GM18868 (cell line): ENCODE results near the gene PON1.

ENCODE experiments used
- ATAC-seq: cut with Tn5 transposase; IDR thresholded peaks from one replicate; pipeline ENCODE4 v1.9.1; 2021; ENCODE audit warnings: mild to moderate bottlenecking, moderate library complexity; ENCODE audit not compliant: unreplicated experiment

PON1 gene

GRCh38 chr7:95324431-95324830 is at the start of gene PON1:
Gene PON1, minus strand, starts transcription at chr7:95324532. Its CDS starts 57 bp downstream, at chr7:95324475.
- peak; percentile 58 for ATAC-seq

- ATAC-seq = no peak
Observed at GRCh38 chr7:95373323-95373722, 49.0 kb upstream of the PON1 start.

- no peak for ATAC-seq
Observed at GRCh38 chr7:95368235-95368634, 43.9 kb upstream of the PON1 start.

GRCh38 chr7:95367606-95368005 is 43.3 kb upstream of the PON1 start:
- ATAC-seq = no peak

GRCh38 chr7:95365151-95365550 is 40.8 kb upstream of the PON1 start:
- ATAC-seq = peak; percentile 72

GRCh38 chr7:95357623-95358022 is 33.3 kb upstream of the PON1 start:
- ATAC-seq = no peak

GRCh38 chr7:95342642-95343307 is 18.4 kb upstream of the PON1 start:
- no peak for ATAC-seq

GRCh38 chr7:95342029-95342428 is 17.7 kb upstream of the PON1 start:
- ATAC-seq = no peak

GRCh38 chr7:95340491-95340890 is 16.2 kb upstream of the PON1 start:
- peak; percentile 89 for ATAC-seq

GRCh38 chr7:95338832-95339231 is 14.5 kb upstream of the PON1 start:
- ATAC-seq = no peak

- ATAC-seq = no peak
Observed at GRCh38 chr7:95335093-95335492, 10.8 kb upstream of the PON1 start.

- no peak for ATAC-seq
Observed at GRCh38 chr7:95334447-95334846, 10.1 kb upstream of the PON1 start.

- ATAC-seq = peak; percentile 35
Observed at GRCh38 chr7:95330961-95331337, 6.6 kb upstream of the PON1 start.

- peak; percentile 98 for ATAC-seq
Observed at GRCh38 chr7:95330204-95330960, 6.0 kb upstream of the PON1 start.

- ATAC-seq = no peak
Observed at GRCh38 chr7:95327356-95327755, 3.0 kb upstream of the PON1 start.

- no peak for ATAC-seq
Observed at GRCh38 chr7:95323410-95324129, 762 bp downstream of the PON1 start.

- ATAC-seq = no peak
Observed at GRCh38 chr7:95322854-95323253, 1.5 kb downstream of the PON1 start.

GRCh38 chr7:95322396-95322795 is 1.9 kb downstream of the PON1 start:
- ATAC-seq = no peak

GRCh38 chr7:95321720-95322119 is 2.6 kb downstream of the PON1 start:
- no peak for ATAC-seq

- no peak for ATAC-seq
Observed at GRCh38 chr7:95320651-95321050, 3.7 kb downstream of the PON1 start.

GRCh38 chr7:95319570-95319969 is 4.8 kb downstream of the PON1 start:
- no peak for ATAC-seq
